Heart left ventricle (tissue), 16 donors: ENCODE results near the gene LDLRAD2. TPM values are rescaled to one million over a fixed set of nuclear protein-coding genes. Genes with fewer than 3 reads are reported as not detected.

ENCODE experiments used
- ATAC-seq, 4 donors: fragments of 200-7000 bp; cut with Tn5 transposase; one replicate each; pipeline ENCODE4 v1.9.1; 2020 to 2022; ENCODE audit warnings: moderate library complexity in 4 of 4, mild to moderate bottlenecking in 3 of 4, moderate number of reproducible peaks in 1 of 4
- DNase-seq, 5 donors: peaks; one replicate each; pipeline ENCODE4 v3.0.0-alpha.2; 2020
- H3K27ac ChIP-seq, 12 donors: fragments of 200-600 bp; sonication (generic) in 4 of 12; one replicate each; pipeline versions ENCODE4 v1.5.0 to v1.8.0; 2016 to 2022; ENCODE audit warnings: mild to moderate bottlenecking in 2 of 12
- H3K27me3 ChIP-seq, 9 donors: fragments of 200-600 bp; sonication (generic) in 2 of 9; one replicate each; pipeline versions ENCODE4 v1.5.1 to v1.8.0; 2016 to 2022; ENCODE audit warnings: mild to moderate bottlenecking in 3 of 9
- H3K36me3 ChIP-seq, 9 donors: fragments of 200-600 bp; sonication (generic) in 2 of 9; one replicate each; pipeline versions ENCODE4 v1.5.0 to v1.8.0; 2018 to 2022; ENCODE audit warnings: mild to moderate bottlenecking in 2 of 9
- H3K4me1 ChIP-seq, 12 donors: fragments of 200-600 bp; sonication (generic) in 4 of 12; one replicate each; pipeline versions ENCODE4 v1.5.0 to v1.8.0; 2016 to 2022; ENCODE audit warnings: mild to moderate bottlenecking in 3 of 12
- H3K4me3 ChIP-seq, 12 donors: fragments of 200-600 bp; sonication (generic) in 4 of 12; one replicate each; pipeline versions ENCODE4 v1.5.0 to v1.8.0; 2017 to 2022; ENCODE audit warnings: mild to moderate bottlenecking in 9 of 12, moderate library complexity in 4 of 12
- H3K9me3 ChIP-seq, 12 donors: fragments of 200-600 bp; sonication (generic) in 4 of 12; one replicate each; pipeline versions ENCODE4 v1.5.0 to v1.8.0; 2016 to 2022; ENCODE audit warnings: mild to moderate bottlenecking in 1 of 12
- POLR2A ChIP-seq, 2 donors: fragments of 450-650 bp; IDR thresholded peaks; one replicate each; pipeline ENCODE4 v1.6.1; 2017; ENCODE audit warnings: antibody characterized with exemption in 2 of 2, mild to moderate bottlenecking in 2 of 2, moderate library complexity in 2 of 2
- WGBS, 4 donors: extraction: QIAGEN DNeasy Blood & Tissue Kit in 2 of 4; methylation state at CpG; one replicate each; pipeline versions ENCODE4 v1.1.5 to v1.1.7; 2013 to 2018; 5-methylcytosine and 5-hydroxymethylcytosine counted together
- intact Hi-C, 10 donors: fragments of 100-400 bp; cut with DNase I; formaldehyde crosslinking; loops; one replicate each; pipeline versions ENCODE4 v1.11.1 to v1.14.2; 2022
- polyA plus RNA-seq, 2 donors: library from polyadenylated mRNA; stranded (reverse); fragments of 200-250 nt; gene quantifications; one replicate each; pipeline ENCODE4 v1.2.3, GENCODE V29; 2013
- total RNA-seq, 9 donors: library from RNA; depleted of rRNA in 2 of 9; stranded (reverse); fragments of >200 nt in 2 of 9; fragmentation: NEBNext Ultra II Directional in 3 of 9; extraction: Animal tissue kit (Norgen Biotek cat#: 25700) in 3 of 9; gene quantifications; one replicate each; pipeline versions ENCODE4 v1.1.0 to v1.2.4, GENCODE V29; 2016 to 2023
- TF ChIP-seq, protein P1 (sequence below), 12 donors: fragments of 200-600 bp; sonication (generic) in 4 of 12; IDR thresholded peaks; one replicate each; pipeline versions ENCODE4 v1.5.0 to v1.8.0; 2018 to 2022; ENCODE audit warnings: antibody characterized with exemption in 12 of 12, mild to moderate bottlenecking in 5 of 12
- donor health status: ischemic (EF 13 %, LVEDD 7.1; RV severe dilation, severe dysfunction).
- donor health status: healthy with polysubstance abuse.
- donor health status: DM: no; HTN: yes; CAD: no.
- donor health status: DM: no; HTN: no; CAD: no.
- donor health status: ischemic (EF 25% LVEDD 6.9; RV normal size, moderate dysfunction).
- donor health status: ischemic (EF 25% LVEDD 5.7; RV mildly dilated, moderate dysfunction).
- donor health status: healthy.
- donor health status: DM: yes; HTN: yes; CAD: no.
- donor health status: ischemic (EF 35%, LVEDD 5.7; RV mildly dilated, moderate dysfunction).
- donor health status: nonischemic (EF 11% LVEDD 7.7; RV severe dilation, severe dysfunction).
- donor health status: DM: yes; HTN: yes; CAD: no.
- donor health status: PGD.
- donor health status: ischemic (EF 29% LVEDD 5.4; RV normal size, mild dysfunction).
- donor health status: nonischemic (EF 23%, LVEDD 6.1; RV moderate dilation, normal function).

LDLRAD2 gene
- total and polyA plus RNA-seq, 11 donors, result 0.08 to 4.0 (median 0.33) TPM; not detected in 8

DNA sequence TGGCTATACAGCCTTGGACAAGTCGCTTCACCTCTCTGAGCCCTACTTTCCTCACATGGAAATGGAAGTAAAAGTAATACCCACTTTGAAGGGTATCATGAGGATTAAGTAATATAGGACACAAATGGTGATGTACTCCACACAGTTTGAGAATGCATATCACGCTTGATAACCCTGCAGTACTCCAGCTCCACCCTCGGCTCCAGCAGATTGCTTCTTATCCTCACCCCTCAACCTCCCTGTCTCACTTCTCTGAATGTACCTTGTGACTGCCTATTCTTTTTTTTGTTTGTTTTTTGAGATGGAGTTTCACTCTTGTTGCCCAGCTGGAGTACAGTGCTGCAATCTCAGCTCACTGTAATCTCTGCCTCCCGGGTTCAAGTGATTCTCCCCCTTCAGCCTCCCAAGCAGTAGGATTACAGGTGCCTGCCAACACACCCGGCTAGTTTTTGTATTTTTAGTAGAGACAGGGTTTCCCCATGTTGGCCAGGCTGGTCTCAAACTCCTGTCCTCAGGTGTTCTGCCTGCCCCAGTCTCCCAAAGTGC lies 55.5 kb downstream of the LDLRAD2 start:
- intact Hi-C loops, result loop anchor here in 4 of 10 donors (5.0 to 10.0 kb wide), 2 partner anchors 95 to 97 kb away; no protein-coding TSS in a partner anchor
- ATAC-seq (no peak), DNase-seq (no peak)
- H3K36me3 ChIP-seq, result peaks cover 0 to 100% (median 82%) of the 10 kb centered on the region in 9 donors
- no peak overlapping the region for H3K4me3 ChIP-seq
- TF ChIP-seq, protein P1, sequence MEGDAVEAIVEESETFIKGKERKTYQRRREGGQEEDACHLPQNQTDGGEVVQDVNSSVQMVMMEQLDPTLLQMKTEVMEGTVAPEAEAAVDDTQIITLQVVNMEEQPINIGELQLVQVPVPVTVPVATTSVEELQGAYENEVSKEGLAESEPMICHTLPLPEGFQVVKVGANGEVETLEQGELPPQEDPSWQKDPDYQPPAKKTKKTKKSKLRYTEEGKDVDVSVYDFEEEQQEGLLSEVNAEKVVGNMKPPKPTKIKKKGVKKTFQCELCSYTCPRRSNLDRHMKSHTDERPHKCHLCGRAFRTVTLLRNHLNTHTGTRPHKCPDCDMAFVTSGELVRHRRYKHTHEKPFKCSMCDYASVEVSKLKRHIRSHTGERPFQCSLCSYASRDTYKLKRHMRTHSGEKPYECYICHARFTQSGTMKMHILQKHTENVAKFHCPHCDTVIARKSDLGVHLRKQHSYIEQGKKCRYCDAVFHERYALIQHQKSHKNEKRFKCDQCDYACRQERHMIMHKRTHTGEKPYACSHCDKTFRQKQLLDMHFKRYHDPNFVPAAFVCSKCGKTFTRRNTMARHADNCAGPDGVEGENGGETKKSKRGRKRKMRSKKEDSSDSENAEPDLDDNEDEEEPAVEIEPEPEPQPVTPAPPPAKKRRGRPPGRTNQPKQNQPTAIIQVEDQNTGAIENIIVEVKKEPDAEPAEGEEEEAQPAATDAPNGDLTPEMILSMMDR (IDR thresholded peaks at IDR 0.05), result no peak
- TF ChIP-seq POLR2A (IDR thresholded peaks at IDR 0.05), result no peak
- WGBS, 4 donors, result 78 to 84% (median 79%) methylated on average over 5 of the region's 5 CpGs
- peaks cover 0 to 23% (median 13%) of the 10 kb centered on the region in 12 donors for H3K4me1 ChIP-seq
- no peaks in the 10 kb centered on the region for H3K27me3 ChIP-seq
- H3K9me3 ChIP-seq, result no peaks in the 10 kb centered on the region
- peak overlapping the region in 1 of 12 donors; percentile 7 for H3K27ac ChIP-seq

DNA sequence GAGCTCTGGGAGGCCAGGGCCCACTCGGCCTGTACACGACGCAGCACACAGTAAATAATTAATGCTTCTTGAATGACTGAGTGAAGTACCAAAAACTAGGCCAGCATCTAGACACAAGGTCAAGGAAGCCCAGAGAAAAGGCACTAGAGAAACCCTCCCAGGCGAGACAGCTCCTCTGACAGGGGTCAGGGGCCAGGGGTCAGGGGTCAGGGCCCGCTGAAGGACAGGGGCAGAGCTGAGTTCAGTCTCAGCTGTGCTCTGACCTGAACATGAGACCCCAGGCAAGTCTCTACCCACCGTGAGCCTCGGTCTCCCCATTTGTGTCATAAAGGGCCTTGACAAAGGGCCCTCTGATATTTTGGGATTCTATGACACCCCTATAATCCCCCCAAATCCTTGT lies 56.4 kb downstream of the LDLRAD2 start:
- intact Hi-C loops, result loop anchor here in 4 of 10 donors (5.0 to 10.0 kb wide), 2 partner anchors 94 to 96 kb away; no protein-coding TSS in a partner anchor
- Histone ChIP-seq H3K36me3 (peaks cover 0 to 100% (median 87%) of the 10 kb centered on the region in 9 donors), H3K9me3 (no peaks in the 10 kb centered on the region), H3K4me3 (no peak overlapping the region), H3K27ac (peak overlapping the region in 1 of 12 donors; percentile 81), H3K27me3 (no peaks in the 10 kb centered on the region), H3K4me1 (peaks cover 0 to 23% (median 13%) of the 10 kb centered on the region in 12 donors)
- ATAC-seq, result no peak
- DNase-seq, result no peak
- WGBS, 4 donors, result 86 to 94% (median 92%) methylated on average over 7 of the region's 7 CpGs
- TF ChIP-seq POLR2A (IDR thresholded peaks at IDR 0.05), result no peak

- Histone ChIP-seq H3K4me1 (peaks cover 0 to 23% (median 13%) of the 10 kb centered on the region in 12 donors), H3K36me3 (peaks cover 0 to 100% (median 87%) of the 10 kb centered on the region in 9 donors), H3K27ac (peak overlapping the region in 7 of 12 donors; percentile 32 to 81 (median 49)), H3K9me3 (no peaks in the 10 kb centered on the region), H3K4me3 (no peak overlapping the region), H3K27me3 (no peaks in the 10 kb centered on the region)
- ATAC-seq (no peak), DNase-seq (no peak)
- TF ChIP-seq POLR2A (IDR thresholded peaks at IDR 0.05), result no peak
- TF ChIP-seq, protein P1 (IDR thresholded peaks at IDR 0.05), result no peak
- WGBS, 4 donors, result 70 to 85% (median 80%) methylated on average over 9 to 12 of the region's 12 CpGs
- intact Hi-C loops, result loop anchor here in 4 of 10 donors (5.0 to 10.0 kb wide), 2 partner anchors 93 to 96 kb away; no protein-coding TSS in a partner anchor
These were observed 56.9 kb downstream of the LDLRAD2 start for GRCh38 chr1:21868941-21869454.

GRCh38 chr1:21869620-21870121 lies 57.6 kb downstream of the LDLRAD2 start:
- no peaks in the 10 kb centered on the region for H3K27me3 ChIP-seq

More at GRCh38 chr1:21869620-21870121, 57.6 kb downstream of the LDLRAD2 start:
- Histone ChIP-seq H3K27ac (peak overlapping the region in 11 of 12 donors; percentile 1 to 81 (median 49)), H3K9me3 (no peaks in the 10 kb centered on the region), H3K36me3 (peaks cover 2 to 100% (median 87%) of the 10 kb centered on the region in 9 donors), H3K4me1 (peaks cover 0 to 23% (median 13%) of the 10 kb centered on the region in 12 donors), H3K4me3 (no peak overlapping the region)
- intact Hi-C loops, result loop anchor here in 4 of 10 donors (5.0 to 10.0 kb wide), 2 partner anchors 93 to 95 kb away; no protein-coding TSS in a partner anchor
- TF ChIP-seq POLR2A (IDR thresholded peaks at IDR 0.05), result no peak
- TF ChIP-seq, protein P1 (IDR thresholded peaks at IDR 0.05), result no peak
- 32 to 49% (median 45%) methylated on average over 11 to 13 of the region's 13 CpGs for WGBS, 4 donors
- ATAC-seq (peak; percentile 77 to 89 (median 83)), DNase-seq (peak; percentile 81 to 90 (median 84))
